Vagina (tissue), 2 donors: Measurements from ENCODE around the gene DIP2B.

ENCODE experiments used
- CTCF ChIP-seq, 3 experiments: fragments of 450-650 bp in 2 of 3; fragments of 200-600 bp in 1 of 3; sonication (generic) in 1 of 3; IDR thresholded peaks; one replicate each; pipeline ENCODE4 v1.5.1; 2017 to 2019; ENCODE audit warnings: antibody characterized with exemption in 3 of 3, mild to moderate bottlenecking in 2 of 3, moderate library complexity in 2 of 3
- POLR2A ChIP-seq, 2 donors: fragments of 450-650 bp; IDR thresholded peaks; one replicate each; pipeline ENCODE4 v1.6.1; 2017; ENCODE audit warnings: antibody characterized with exemption in 2 of 2, mild to moderate bottlenecking in 2 of 2, moderate library complexity in 2 of 2
- POLR2AphosphoS5 ChIP-seq, 2 donors: sonication (generic); formaldehyde crosslinking; IDR thresholded peaks; one replicate each; pipeline ENCODE4 v1.9.0; 2017; ENCODE audit warnings: antibody characterized with exemption in 2 of 2, mild to moderate bottlenecking in 2 of 2, low read depth in 1 of 2; ENCODE audit not compliant: insufficient read depth in 1 of 2

GRCh38 chr12:50778663-50779590, 274.1 kb downstream of the DIP2B start:
- no peak for TF ChIP-seq CTCF (IDR thresholded peaks at IDR 0.05)
- no peak for TF ChIP-seq POLR2A (IDR thresholded peaks at IDR 0.05)
- no peak for TF ChIP-seq POLR2AphosphoS5 (IDR thresholded peaks at IDR 0.05; ENCODE audit: insufficient read depth in 1 of 2, low read depth in 1 of 2)
